ENCODE measurements around the gene ANKS1A. TPM values are rescaled to one million over a fixed set of nuclear protein-coding genes. Genes with fewer than 3 reads are reported as not detected.
"Not testable (repeated sequence)": the region's sequence is repeated elsewhere in the genome, so short reads cannot be mapped to it uniquely, and the experiment has no call there.

The ANKS1A gene
- total RNA-seq, 8 experiments from 2014 or later: 19.7 to 46.3 (median 30.9) TPM

GRCh38 chr6:34871853-34872252 is 17.2 kb upstream of the ANKS1A start:
- in situ Hi-C loops (cut with MboI; ENCODE audit: low pct_unique_long_range_greater_than_20kb in 2 of 9, low sequenced_read_pairs in 9 of 9, unreplicated experiment in 9 of 9): no loop called here
- ATAC-seq (replicated peaks in 6 of 8): no peak
- no peak overlapping the region for H3K27ac ChIP-seq
- no peaks in the 10 kb centered on the region for H3K4me1 ChIP-seq (replicated peaks in 1 of 2)
- WGBS, 10 experiments: 75 to 96% (median 84%) methylated on average over 2 to 4 of the region's 4 CpGs; no CpG with 5 or more reads in 4 of the 10 experiments
- H3K4me3 ChIP-seq: no peak overlapping the region

- no peak for ATAC-seq (replicated peaks in 6 of 8)
- H3K4me1 ChIP-seq (replicated peaks in 1 of 2): no peaks in the 10 kb centered on the region
- no peak overlapping the region for H3K27ac ChIP-seq
- no peak overlapping the region for H3K4me3 ChIP-seq
- in situ Hi-C loops (cut with MboI; ENCODE audit: low pct_unique_long_range_greater_than_20kb in 2 of 9, low sequenced_read_pairs in 9 of 9, unreplicated experiment in 9 of 9): no loop called here
- WGBS, 10 experiments: 40 to 100% (median 74%) methylated on average over 1 of the region's 1 CpG; no CpG with 5 or more reads in 6 of the 10 experiments
These were observed 16.7 kb upstream of the ANKS1A start for GRCh38 chr6:34872332-34872731.

GRCh38 chr6:34875292-34876213 is 13.5 kb upstream of the ANKS1A start:
- H3K27ac ChIP-seq: no peak overlapping the region
- ATAC-seq (replicated peaks in 6 of 8): peak in 3 of 8 experiments; percentile 61 to 80 (median 65)
- WGBS, 10 experiments: 58 to 100% (median 94%) methylated on average over 2 to 4 of the region's 4 CpGs; no CpG with 5 or more reads in 1 of the 10 experiments
- H3K4me1 ChIP-seq (replicated peaks in 1 of 2): no peaks in the 10 kb centered on the region
- no peak overlapping the region for H3K4me3 ChIP-seq
- in situ Hi-C loops (cut with MboI; ENCODE audit: low pct_unique_long_range_greater_than_20kb in 2 of 9, low sequenced_read_pairs in 9 of 9, unreplicated experiment in 9 of 9): loop anchor here in 1 of 9 experiments (25.0 kb wide), 1 partner anchor 262 kb away; the partner anchor contains the start of gene TCP11

- no peak for ATAC-seq (replicated peaks in 6 of 8)
- Histone ChIP-seq H3K4me3 (no peak overlapping the region), H3K27ac (no peak overlapping the region), H3K4me1 (replicated peaks in 1 of 2) (no peaks in the 10 kb centered on the region)
- 79 to 100% (median 100%) methylated on average over 1 to 3 of the region's 3 CpGs; no CpG with 5 or more reads in 1 of the 10 experiments for WGBS, 10 experiments
- in situ Hi-C loops (cut with MboI; ENCODE audit: low pct_unique_long_range_greater_than_20kb in 2 of 9, low sequenced_read_pairs in 9 of 9, unreplicated experiment in 9 of 9): loop anchor here in 1 of 9 experiments (25.0 kb wide), 1 partner anchor 261 kb away; the partner anchor contains the start of gene TCP11
These were observed 12.6 kb upstream of the ANKS1A start for GRCh38 chr6:34876472-34876871.

- Histone ChIP-seq H3K27ac (no peak overlapping the region), H3K4me3 (no peak overlapping the region), H3K4me1 (replicated peaks in 1 of 2) (no peaks in the 10 kb centered on the region)
- 50 to 100% (median 100%) methylated on average over 1 of the region's 1 CpG; no CpG with 5 or more reads in 2 of the 10 experiments for WGBS, 10 experiments
- ATAC-seq (replicated peaks in 6 of 8): no peak
- in situ Hi-C loops (cut with MboI; ENCODE audit: low pct_unique_long_range_greater_than_20kb in 2 of 9, low sequenced_read_pairs in 9 of 9, unreplicated experiment in 9 of 9): loop anchor here in 1 of 9 experiments (25.0 kb wide), 1 partner anchor 260 kb away; the partner anchor contains the start of gene TCP11
These were observed 11.8 kb upstream of the ANKS1A start for GRCh38 chr6:34877259-34877658.

- H3K27ac ChIP-seq: no peak overlapping the region
- 68 to 100% (median 93%) methylated on average over 2 to 5 of the region's 5 CpGs; no CpG with 5 or more reads in 2 of the 10 experiments for WGBS, 10 experiments
- in situ Hi-C loops (cut with MboI; ENCODE audit: low pct_unique_long_range_greater_than_20kb in 2 of 9, low sequenced_read_pairs in 9 of 9, unreplicated experiment in 9 of 9): loop anchor here in 1 of 9 experiments (25.0 kb wide), 1 partner anchor 259 kb away; the partner anchor contains the start of gene TCP11
- H3K4me1 ChIP-seq (replicated peaks in 1 of 2): no peaks in the 10 kb centered on the region
- no peak overlapping the region for H3K4me3 ChIP-seq
- ATAC-seq (replicated peaks in 6 of 8): no peak
These were observed 11.1 kb upstream of the ANKS1A start for GRCh38 chr6:34877869-34878485.

- H3K4me3 ChIP-seq; ATAC-seq (replicated peaks in 6 of 8); H3K4me1 ChIP-seq (replicated peaks in 1 of 2); H3K27ac ChIP-seq: not testable (repeated sequence)
- in situ Hi-C loops (cut with MboI; ENCODE audit: low pct_unique_long_range_greater_than_20kb in 2 of 9, low sequenced_read_pairs in 9 of 9, unreplicated experiment in 9 of 9): loop anchor here in 1 of 9 experiments (25.0 kb wide), 1 partner anchor 253 kb away; the partner anchor contains the start of gene TCP11
- WGBS, 10 experiments: 100% methylated on average over 1 of the region's 1 CpG; no CpG with 5 or more reads in 4 of the 10 experiments
These were observed 5.0 kb upstream of the ANKS1A start for GRCh38 chr6:34884073-34884472.

- Histone ChIP-seq H3K4me3 (no peak overlapping the region), H3K27ac (no peak overlapping the region), H3K4me1 (replicated peaks in 1 of 2) (peaks cover 6% of the 10 kb centered on the region in 2 donors)
- 79 to 100% (median 98%) methylated on average over 2 of the region's 2 CpGs; no CpG with 5 or more reads in 2 of the 10 experiments for WGBS, 10 experiments
- ATAC-seq (replicated peaks in 6 of 8): no peak
- in situ Hi-C loops (cut with MboI; ENCODE audit: low pct_unique_long_range_greater_than_20kb in 2 of 9, low sequenced_read_pairs in 9 of 9, unreplicated experiment in 9 of 9): loop anchor here in 1 of 9 experiments (25.0 kb wide), 1 partner anchor 252 kb away; the partner anchor contains the start of gene TCP11
These were observed 4.1 kb upstream of the ANKS1A start for GRCh38 chr6:34884996-34885395.

GRCh38 chr6:34885837-34886236 is 3.2 kb upstream of the ANKS1A start:
- not testable (repeated sequence) for H3K27ac ChIP-seq; H3K4me3 ChIP-seq; ATAC-seq (replicated peaks in 6 of 8)
- WGBS, 10 experiments: 80 to 100% (median 95%) methylated on average over 1 to 11 of the region's 15 CpGs; no CpG with 5 or more reads in 2 of the 10 experiments
- H3K4me1 ChIP-seq (replicated peaks in 1 of 2): peaks cover 6 to 13% of the 10 kb centered on the region in 2 donors
- in situ Hi-C loops (cut with MboI; ENCODE audit: low pct_unique_long_range_greater_than_20kb in 2 of 9, low sequenced_read_pairs in 9 of 9, unreplicated experiment in 9 of 9): loop anchor here in 1 of 9 experiments (25.0 kb wide), 1 partner anchor 251 kb away; the partner anchor contains the start of gene TCP11

GRCh38 chr6:34887753-34888513 is 1.1 kb upstream of the ANKS1A start, which contains the start of gene TAF11:
Gene TAF11 (minus strand): TSS chr6:34888042. CDS start chr6:34887957, 85 bp downstream.
- in situ Hi-C loops (cut with MboI; ENCODE audit: low pct_unique_long_range_greater_than_20kb in 2 of 9, low sequenced_read_pairs in 9 of 9, unreplicated experiment in 9 of 9): loop anchor here in 1 of 9 experiments (25.0 kb wide), 1 partner anchor 249 kb away; the partner anchor contains the start of gene TCP11
- Histone ChIP-seq H3K27ac (peak within 1 kb of the TSS; percentile 87 to 89), H3K4me3 (peak within 1 kb of the TSS; percentile 92 to 99 (median 97)), H3K4me1 (replicated peaks in 1 of 2) (peaks cover 6 to 15% of the 10 kb centered on the region in 2 donors)
- WGBS, 10 experiments: 0% methylated on average over 4 to 29 of the region's 43 CpGs; no CpG with 5 or more reads in 1 of the 10 experiments
- ATAC-seq (replicated peaks in 6 of 8): peak; percentile 85 to 90 (median 87)

- Histone ChIP-seq H3K4me3 (peak overlapping the region; percentile 92 to 99 (median 97)), H3K4me1 (replicated peaks in 1 of 2) (peaks cover 6 to 15% of the 10 kb centered on the region in 2 donors), H3K27ac (peak overlapping the region; percentile 17 to 54)
- in situ Hi-C loops (cut with MboI; ENCODE audit: low pct_unique_long_range_greater_than_20kb in 2 of 9, low sequenced_read_pairs in 9 of 9, unreplicated experiment in 9 of 9): loop anchor here in 1 of 9 experiments (25.0 kb wide), 1 partner anchor 249 kb away; the partner anchor contains the start of gene TCP11
- 0 to 6% (median 0%) methylated on average over 1 to 5 of the region's 5 CpGs for WGBS, 10 experiments
- no peak for ATAC-seq (replicated peaks in 6 of 8)
These were observed 570 bp upstream of the ANKS1A start for GRCh38 chr6:34888514-34888856.

GRCh38 chr6:34890533-34890925 is 1.5 kb downstream of the ANKS1A start:
- peak overlapping the region; percentile 92 to 99 (median 97) for H3K4me3 ChIP-seq
- H3K4me1 ChIP-seq (replicated peaks in 1 of 2): peaks cover 6 to 15% of the 10 kb centered on the region in 2 donors
- in situ Hi-C loops (cut with MboI; ENCODE audit: low pct_unique_long_range_greater_than_20kb in 2 of 9, low sequenced_read_pairs in 9 of 9, unreplicated experiment in 9 of 9): loop anchor here in 1 of 9 experiments (25.0 kb wide), 1 partner anchor 247 kb away; the partner anchor contains the start of gene TCP11
- ATAC-seq (replicated peaks in 6 of 8): no peak
- H3K27ac ChIP-seq: no peak overlapping the region
- WGBS, 10 experiments: 18 to 80% (median 60%) methylated on average over 3 to 7 of the region's 7 CpGs
